ENCODE measurements around the gene GATM. TPM values are rescaled to one million over a fixed set of nuclear protein-coding genes. Genes with fewer than 3 reads are reported as not detected.
A peak's percentile ranks its signal among the peaks of the same experiment; 100 is the strongest.

Gene GATM
- total RNA-seq, 1 donor from 2014 or later: 15.7 TPM

DNA sequence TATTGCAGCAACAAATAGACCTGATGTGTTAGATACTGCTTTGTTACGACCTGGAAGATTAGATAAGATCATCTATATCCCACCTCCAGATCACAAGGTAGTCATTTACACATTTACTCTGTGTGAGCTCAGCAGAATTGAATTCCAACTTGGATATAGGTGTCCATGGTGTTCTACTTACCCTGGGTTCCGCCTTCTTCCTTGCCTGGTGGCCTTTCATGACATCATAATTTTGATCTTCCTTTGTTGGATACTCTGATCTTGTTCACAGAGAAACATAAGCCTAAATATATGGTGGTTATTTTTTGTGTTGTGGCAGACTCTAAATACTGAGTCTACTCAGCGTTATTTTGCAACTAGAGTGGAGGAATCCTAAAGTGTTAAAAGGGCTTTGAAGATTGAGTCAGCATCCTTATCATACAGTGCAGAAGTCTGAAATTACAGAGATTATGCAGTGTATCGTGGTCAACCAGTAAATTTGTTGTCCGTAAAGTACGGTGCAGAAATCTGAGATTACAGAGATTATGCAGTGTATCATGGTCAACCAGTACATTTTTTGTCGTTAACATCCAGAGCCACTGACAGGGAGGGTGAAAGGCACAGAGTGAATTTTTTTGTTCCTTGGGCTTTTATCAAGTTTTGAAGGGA lies 39.1 kb upstream of the GATM start:
- peaks cover 83% of the 10 kb centered on the region for H3K36me3 Mint-ChIP-seq (ENCODE audit: low read depth)
- POLR2A ChIA-PET: no interaction called here

DNA sequence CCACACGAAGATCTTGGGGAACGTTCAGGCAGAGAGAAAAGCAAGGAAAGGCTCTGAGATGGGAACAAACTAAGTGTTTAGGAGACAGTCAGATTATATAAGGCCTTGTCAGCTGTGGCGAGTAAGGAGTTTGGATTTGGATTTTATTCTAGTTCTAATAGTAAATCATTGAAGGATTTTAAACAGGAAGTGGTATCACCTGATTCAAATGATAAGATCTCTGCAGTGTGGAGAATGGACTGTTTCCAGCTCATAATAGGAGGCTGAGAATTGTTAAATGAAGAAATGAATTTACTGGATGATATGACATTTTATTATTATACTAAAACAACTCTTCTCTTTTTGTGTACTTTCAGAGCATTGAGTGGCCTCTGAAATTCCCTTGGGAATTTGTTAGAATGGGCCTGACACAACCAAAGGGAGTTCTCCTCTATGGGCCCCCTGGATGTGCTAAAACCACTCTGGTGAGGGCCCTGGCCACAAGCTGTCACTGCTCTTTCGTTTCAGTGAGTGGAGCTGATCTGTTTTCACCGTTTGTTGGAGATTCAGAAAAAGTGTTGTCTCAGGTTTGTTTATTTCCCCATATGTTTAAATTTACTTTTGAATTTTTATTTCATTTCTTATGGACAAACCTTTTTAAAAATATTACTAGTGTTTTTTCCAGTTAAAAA lies 36.0 kb upstream of the GATM start:
- H3K4me1 Mint-ChIP-seq: peaks cover 14% of the 10 kb centered on the region
- H3K9me3 Mint-ChIP-seq: no peaks in the 10 kb centered on the region
- intact Hi-C loops (cut with micrococcal nuclease): no loop called here

More for the DNA sequence above, 39.1 kb upstream of the GATM start:
- no peak overlapping the region for H3K27ac Mint-ChIP-seq
- H3K4me1 Mint-ChIP-seq: peaks cover 14% of the 10 kb centered on the region
- DNase-seq: no peak
- TF ChIP-seq, protein P1, sequence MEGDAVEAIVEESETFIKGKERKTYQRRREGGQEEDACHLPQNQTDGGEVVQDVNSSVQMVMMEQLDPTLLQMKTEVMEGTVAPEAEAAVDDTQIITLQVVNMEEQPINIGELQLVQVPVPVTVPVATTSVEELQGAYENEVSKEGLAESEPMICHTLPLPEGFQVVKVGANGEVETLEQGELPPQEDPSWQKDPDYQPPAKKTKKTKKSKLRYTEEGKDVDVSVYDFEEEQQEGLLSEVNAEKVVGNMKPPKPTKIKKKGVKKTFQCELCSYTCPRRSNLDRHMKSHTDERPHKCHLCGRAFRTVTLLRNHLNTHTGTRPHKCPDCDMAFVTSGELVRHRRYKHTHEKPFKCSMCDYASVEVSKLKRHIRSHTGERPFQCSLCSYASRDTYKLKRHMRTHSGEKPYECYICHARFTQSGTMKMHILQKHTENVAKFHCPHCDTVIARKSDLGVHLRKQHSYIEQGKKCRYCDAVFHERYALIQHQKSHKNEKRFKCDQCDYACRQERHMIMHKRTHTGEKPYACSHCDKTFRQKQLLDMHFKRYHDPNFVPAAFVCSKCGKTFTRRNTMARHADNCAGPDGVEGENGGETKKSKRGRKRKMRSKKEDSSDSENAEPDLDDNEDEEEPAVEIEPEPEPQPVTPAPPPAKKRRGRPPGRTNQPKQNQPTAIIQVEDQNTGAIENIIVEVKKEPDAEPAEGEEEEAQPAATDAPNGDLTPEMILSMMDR (IDR thresholded peaks at IDR 0.05): no peak
- intact Hi-C loops (cut with micrococcal nuclease): no loop called here
- H3K4me3 Mint-ChIP-seq: no peak overlapping the region
- CTCF ChIA-PET: no interaction called here
- H3K27me3 Mint-ChIP-seq: no peaks in the 10 kb centered on the region
- ATAC-seq (ENCODE audit: low read depth): no peak
- no peaks in the 10 kb centered on the region for H3K9me3 Mint-ChIP-seq

DNA sequence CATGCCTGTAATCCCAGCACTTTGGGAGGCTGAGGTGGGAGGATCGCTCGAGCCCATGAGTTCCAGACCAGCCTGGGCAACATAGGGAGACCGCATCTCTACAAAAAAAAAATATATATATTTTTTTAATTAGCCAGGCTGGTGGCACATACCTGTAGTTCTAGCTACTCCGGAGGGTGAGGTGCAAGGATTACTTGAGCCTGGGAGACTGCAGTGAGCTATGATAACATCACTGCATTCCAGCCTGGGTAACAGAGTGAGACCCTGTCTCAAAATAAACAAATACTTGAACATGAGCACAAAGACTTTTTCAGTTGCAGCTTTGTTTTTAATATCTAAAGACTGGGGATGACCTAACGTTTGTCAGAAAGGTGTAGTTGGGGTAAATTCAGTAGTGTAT lies 31.3 kb upstream of the GATM start:
- ATAC-seq (ENCODE audit: low read depth) (no peak), DNase-seq (no peak)
- ChIA-PET POLR2A (no interaction called here), CTCF (interaction anchor here (1.4 kb wide), 1 partner anchor 9 kb away, joined by 4 read pairs; no protein-coding TSS in a partner anchor)
- intact Hi-C loops (cut with micrococcal nuclease): no loop called here
- Mint-ChIP-seq H3K27ac (no peak overlapping the region), H3K4me3 (no peak overlapping the region), H3K36me3 (ENCODE audit: low read depth) (peaks cover 84% of the 10 kb centered on the region), H3K9me3 (no peaks in the 10 kb centered on the region), H3K4me1 (peaks cover 35% of the 10 kb centered on the region), H3K27me3 (no peaks in the 10 kb centered on the region)
- TF ChIP-seq, protein P1 (IDR thresholded peaks at IDR 0.05): no peak

More for the DNA sequence above, 36.0 kb upstream of the GATM start:
- ATAC-seq (ENCODE audit: low read depth) (no peak), DNase-seq (no peak)
- Mint-ChIP-seq H3K36me3 (ENCODE audit: low read depth) (peaks cover 78% of the 10 kb centered on the region), H3K4me3 (no peak overlapping the region), H3K27me3 (no peaks in the 10 kb centered on the region), H3K27ac (peak overlapping the region; percentile 30)
- ChIA-PET CTCF (interaction anchor here (2.2 kb wide), 1 partner anchor 44 kb away, joined by 7 read pairs; no protein-coding TSS in a partner anchor), POLR2A (interaction anchor here (1.7 kb wide), 1 partner anchor 12 kb away, joined by 7 read pairs; a partner anchor contains a TSS)
- TF ChIP-seq, protein P1 (IDR thresholded peaks at IDR 0.05): no peak

DNA sequence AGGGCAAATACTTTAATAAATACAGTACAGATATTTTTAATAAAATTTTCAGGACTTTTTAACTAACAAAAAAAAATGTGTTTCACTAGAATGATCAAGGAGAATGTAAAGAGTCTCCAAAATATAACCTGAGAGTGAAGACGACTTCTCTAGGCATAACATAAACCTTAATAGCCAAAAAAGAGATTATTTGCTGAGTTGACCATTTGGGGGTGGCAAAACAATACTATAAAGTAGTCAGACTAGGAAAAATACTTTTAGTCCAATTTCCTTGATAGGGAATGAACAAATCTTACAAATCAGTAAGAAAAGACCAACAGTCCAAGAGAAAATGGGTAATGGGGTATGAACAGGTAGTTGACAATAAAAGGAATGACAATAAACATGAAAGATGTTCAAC lies 29.4 kb upstream of the GATM start:
- POLR2A ChIA-PET: no interaction called here
- intact Hi-C loops (cut with micrococcal nuclease): no loop called here
- TF ChIP-seq, protein P1 (IDR thresholded peaks at IDR 0.05): no peak

More for the DNA sequence above, 29.4 kb upstream of the GATM start:
- H3K36me3 Mint-ChIP-seq (ENCODE audit: low read depth): peaks cover 67% of the 10 kb centered on the region
- no peak overlapping the region for H3K4me3 Mint-ChIP-seq
- H3K27ac Mint-ChIP-seq: no peak overlapping the region
- DNase-seq: no peak
- no peak for ATAC-seq (ENCODE audit: low read depth)
- no peaks in the 10 kb centered on the region for H3K27me3 Mint-ChIP-seq
- no peaks in the 10 kb centered on the region for H3K9me3 Mint-ChIP-seq
- CTCF ChIA-PET: no interaction called here
- peaks cover 33% of the 10 kb centered on the region for H3K4me1 Mint-ChIP-seq

Data from activated B cell treated with CpG ODN at 0.5 μM for 24 hours (primary cell).